ENCODE measurements around the gene NFIX. TPM values are rescaled to one million over a fixed set of nuclear protein-coding genes. Genes with fewer than 3 reads are reported as not detected.
A peak's percentile ranks its signal among the peaks of the same experiment; 100 is the strongest.

Gene NFIX
- total and polyA plus RNA-seq, 2 experiments from 2014 or later, result not detected

GRCh38 chr19:13034636-13035035 lies 39.4 kb downstream of the NFIX start:
- H3K4me1 ChIP-seq (ENCODE audit: low read depth), result no peaks in the 10 kb centered on the region
- no peak for DNase-seq (ENCODE audit: low read depth in 1 of 2, low spot score in 1 of 2)
- no peak overlapping the region for H3K27ac ChIP-seq
- no peak overlapping the region for H3K4me3 ChIP-seq
- H3K27me3 ChIP-seq, result peaks cover 100% of the 10 kb centered on the region
- H3K36me3 ChIP-seq, result no peaks in the 10 kb centered on the region
- no peaks in the 10 kb centered on the region for H3K9me3 ChIP-seq (ENCODE audit: low read depth)
- no peak for TF ChIP-seq CTCF (IDR thresholded peaks at IDR 0.05; ENCODE audit: low read depth, low read length)

- DNase-seq (ENCODE audit: low read depth in 1 of 2, low spot score in 1 of 2), result no peak
- Histone ChIP-seq H3K27ac (no peak overlapping the region), H3K4me3 (no peak overlapping the region), H3K4me1 (ENCODE audit: low read depth) (no peaks in the 10 kb centered on the region), H3K36me3 (no peaks in the 10 kb centered on the region), H3K27me3 (peaks cover 100% of the 10 kb centered on the region), H3K9me3 (ENCODE audit: low read depth) (no peaks in the 10 kb centered on the region)
- no peak for TF ChIP-seq CTCF (IDR thresholded peaks at IDR 0.05; ENCODE audit: low read depth, low read length)
These were observed 40.6 kb downstream of the NFIX start for GRCh38 chr19:13035820-13036365.

GRCh38 chr19:13036366-13036976 lies 41.2 kb downstream of the NFIX start:
- Histone ChIP-seq H3K4me1 (ENCODE audit: low read depth) (no peaks in the 10 kb centered on the region), H3K9me3 (ENCODE audit: low read depth) (no peaks in the 10 kb centered on the region), H3K27me3 (peaks cover 100% of the 10 kb centered on the region), H3K4me3 (no peak overlapping the region), H3K36me3 (no peaks in the 10 kb centered on the region), H3K27ac (no peak overlapping the region)
- TF ChIP-seq CTCF (IDR thresholded peaks at IDR 0.05; ENCODE audit: low read depth, low read length), result no peak
- peak in 1 of 2 donors; percentile 73 for DNase-seq (ENCODE audit: low read depth in 1 of 2, low spot score in 1 of 2)

- Histone ChIP-seq H3K9me3 (ENCODE audit: low read depth) (no peaks in the 10 kb centered on the region), H3K27me3 (peaks cover 96% of the 10 kb centered on the region), H3K27ac (no peak overlapping the region), H3K36me3 (no peaks in the 10 kb centered on the region), H3K4me3 (no peak overlapping the region), H3K4me1 (ENCODE audit: low read depth) (no peaks in the 10 kb centered on the region)
- peak in 1 of 2 donors; percentile 85 for DNase-seq (ENCODE audit: low read depth in 1 of 2, low spot score in 1 of 2)
- TF ChIP-seq CTCF (IDR thresholded peaks at IDR 0.05; ENCODE audit: low read depth, low read length), result no peak
These were observed 41.9 kb downstream of the NFIX start for GRCh38 chr19:13037161-13037560.

GRCh38 chr19:13037731-13038130 lies 42.5 kb downstream of the NFIX start:
- Histone ChIP-seq H3K4me1 (ENCODE audit: low read depth) (no peaks in the 10 kb centered on the region), H3K36me3 (no peaks in the 10 kb centered on the region), H3K27me3 (peaks cover 95% of the 10 kb centered on the region), H3K27ac (no peak overlapping the region), H3K9me3 (ENCODE audit: low read depth) (no peaks in the 10 kb centered on the region), H3K4me3 (no peak overlapping the region)
- no peak for DNase-seq (ENCODE audit: low read depth in 1 of 2, low spot score in 1 of 2)
- no peak for TF ChIP-seq CTCF (IDR thresholded peaks at IDR 0.05; ENCODE audit: low read depth, low read length)

All from cardiac muscle cell (in vitro differentiated cells and primary cell).